Fibroblast of lung (primary cell): ENCODE results near the gene BTRC. TPM values are rescaled to one million over a fixed set of nuclear protein-coding genes. Genes with fewer than 3 reads are reported as not detected.

ENCODE experiments used
- DNase-seq, 2 donors: peaks; one replicate each; pipeline versions ENCODE4 v3.0.0 to v3.0.0-alpha.2; 2010; ENCODE audit warnings: low read depth in 2 of 2
- H2AFZ ChIP-seq: 2 replicates; pipeline ENCODE4 v1.5.1; 2012; ENCODE audit warnings: low read length, control low read depth, inconsistent platforms
- H3K27ac ChIP-seq: 2 replicates; pipeline ENCODE4 v1.5.1; 2011; ENCODE audit warnings: low read length, control low read depth; ENCODE audit not compliant: insufficient read depth
- H3K27me3 ChIP-seq: 2 replicates; pipeline ENCODE4 v1.5.1; 2011; ENCODE audit warnings: mild to moderate bottlenecking, low read length; ENCODE audit not compliant: control insufficient read depth, insufficient read depth
- H3K36me3 ChIP-seq: 2 replicates; pipeline ENCODE4 v1.5.1; 2011; ENCODE audit warnings: low read length; ENCODE audit not compliant: control insufficient read depth, insufficient read depth
- H3K4me1 ChIP-seq: 2 replicates; pipeline ENCODE4 v1.5.1; 2011; ENCODE audit warnings: low read length; ENCODE audit not compliant: control insufficient read depth, insufficient read depth; ENCODE audit errors: extremely low read depth
- H3K4me2 ChIP-seq: 2 replicates; pipeline ENCODE4 v1.5.1; 2011; ENCODE audit warnings: low read length, control low read depth; ENCODE audit not compliant: insufficient read depth; ENCODE audit errors: extremely low read depth
- H3K4me3 ChIP-seq, 4 experiments: fragments of 200-600 bp in 1 of 4; sonication (generic) in 1 of 4; replicated peaks in 1 of 4; 2 replicates each; pipeline ENCODE4 v1.5.1; 2011 to 2016; ENCODE audit warnings: low read length in 4 of 4, low read depth in 3 of 4, mild to moderate bottlenecking in 3 of 4, control low read depth in 2 of 4, inconsistent platforms in 1 of 4, mixed read lengths in 1 of 4; ENCODE audit not compliant: insufficient read depth in 1 of 4; ENCODE audit errors: control extremely low read depth in 1 of 4
- H3K79me2 ChIP-seq: 2 replicates; pipeline ENCODE4 v1.5.1; 2012; ENCODE audit warnings: mild to moderate bottlenecking, low read length, inconsistent platforms; ENCODE audit not compliant: control insufficient read depth, insufficient read depth
- H3K9ac ChIP-seq: 2 replicates; pipeline ENCODE4 v1.5.1; 2011; ENCODE audit warnings: mild to moderate bottlenecking, low read length, control low read depth; ENCODE audit not compliant: insufficient read depth
- H3K9me3 ChIP-seq: 2 replicates; pipeline ENCODE4 v1.5.1; 2012; ENCODE audit warnings: low read depth, low read length; ENCODE audit not compliant: control insufficient read depth, insufficient read depth
- H4K20me1 ChIP-seq: 2 replicates; pipeline ENCODE4 v1.5.1; 2011; ENCODE audit warnings: low read length; ENCODE audit not compliant: control insufficient read depth, insufficient read depth; ENCODE audit errors: extremely low read depth
- CTCF ChIP-seq, 2 donors: IDR thresholded peaks in 1 of 2; conservative IDR thresholded peaks in 1 of 2; 1 replicate in 1 of 2; 2 replicates in 1 of 2; pipeline ENCODE4 v1.5.1; 2011 to 2012; ENCODE audit warnings: low read length in 2 of 2, control low read depth in 1 of 2, inconsistent platforms in 1 of 2, low read depth in 1 of 2, mild to moderate bottlenecking in 1 of 2
- EZH2 ChIP-seq: IDR thresholded peaks from 2 replicates; pipeline ENCODE4 v1.5.1; 2012; ENCODE audit warnings: low read length, control low read depth, mild to moderate bottlenecking; ENCODE audit errors: missing control alignments
- polyA plus RNA-seq, 2 donors: library from polyadenylated mRNA; depleted of rRNA in 1 of 2; stranded (reverse) in 1 of 2; unstranded in 1 of 2; fragments of >200 nt; gene quantifications; 2 replicates each; pipeline ENCODE4 v1.2.1, GENCODE V29; 2011 to 2012; ENCODE audit warnings: missing spikeins in 1 of 2
- total RNA-seq: library from RNA; depleted of rRNA; stranded (reverse); fragments of >200 nt; gene quantifications from 2 replicates; pipeline ENCODE4 v1.2.1, GENCODE V29; 2014

BTRC gene
- total and polyA plus RNA-seq, 2 donors (not counting 1 experiment from before 2014, with no cell fraction given) = 9.2 to 10.9 TPM

- no peak for TF ChIP-seq EZH2
- no peak for TF ChIP-seq CTCF (conservative IDR thresholded peaks at IDR 0.05 in 1 of 2, IDR thresholded peaks at IDR 0.05 in 1 of 2; ENCODE audit: low read depth in 1 of 2, low read length in 2 of 2)
- H3K27me3 ChIP-seq = no peaks in the 10 kb centered on the region
- H2AFZ ChIP-seq = no peak overlapping the region
- no peak overlapping the region for H3K27ac ChIP-seq
- no peaks in the 10 kb centered on the region for H3K36me3 ChIP-seq
- H3K4me2 ChIP-seq = no peak overlapping the region
- H3K9ac ChIP-seq = no peak overlapping the region
- no peaks in the 10 kb centered on the region for H3K9me3 ChIP-seq
- peaks cover 1% of the 10 kb centered on the region for H3K79me2 ChIP-seq
- DNase-seq = no peak
- H3K4me1 ChIP-seq = no peaks in the 10 kb centered on the region
- H3K4me3 ChIP-seq = no peak overlapping the region
- no peaks in the 10 kb centered on the region for H4K20me1 ChIP-seq
These were observed 10.0 kb downstream of the BTRC start for GRCh38 chr10:101363850-101364400.

- Histone ChIP-seq H4K20me1 (no peaks in the 10 kb centered on the region), H3K27me3 (no peaks in the 10 kb centered on the region), H3K79me2 (peaks cover 1% of the 10 kb centered on the region), H3K36me3 (peaks cover under 1% of the 10 kb centered on the region), H2AFZ (no peak overlapping the region), H3K27ac (no peak overlapping the region), H3K9ac (no peak overlapping the region), H3K4me3 (no peak overlapping the region), H3K9me3 (no peaks in the 10 kb centered on the region), H3K4me1 (no peaks in the 10 kb centered on the region), H3K4me2 (no peak overlapping the region)
- no peak for DNase-seq
- TF ChIP-seq CTCF (conservative IDR thresholded peaks at IDR 0.05 in 1 of 2, IDR thresholded peaks at IDR 0.05 in 1 of 2; ENCODE audit: low read depth in 1 of 2, low read length in 2 of 2) (no peak), EZH2 (no peak)
These were observed 10.8 kb downstream of the BTRC start for GRCh38 chr10:101364721-101365120.

- TF ChIP-seq CTCF (conservative IDR thresholded peaks at IDR 0.05 in 1 of 2, IDR thresholded peaks at IDR 0.05 in 1 of 2; ENCODE audit: low read depth in 1 of 2, low read length in 2 of 2) (no peak), EZH2 (no peak)
- Histone ChIP-seq H3K4me2 (no peak overlapping the region), H4K20me1 (no peaks in the 10 kb centered on the region), H3K79me2 (peaks cover 1% of the 10 kb centered on the region), H3K9me3 (no peaks in the 10 kb centered on the region), H3K4me3 (no peak overlapping the region), H2AFZ (no peak overlapping the region), H3K36me3 (peaks cover 2% of the 10 kb centered on the region), H3K9ac (no peak overlapping the region), H3K27ac (no peak overlapping the region), H3K4me1 (no peaks in the 10 kb centered on the region), H3K27me3 (no peaks in the 10 kb centered on the region)
- DNase-seq = peak; percentile 29 to 93
These were observed 13.8 kb downstream of the BTRC start for GRCh38 chr10:101367569-101368453.
